Cardiac muscle cell (in vitro differentiated cells and primary cell): Measurements from ENCODE around the gene MAPKBP1. TPM values are rescaled to one million over a fixed set of nuclear protein-coding genes. Genes with fewer than 3 reads are reported as not detected.

Source experiments
- DNase-seq, 2 donors: peaks; one replicate each; pipeline versions ENCODE4 v3.0.0 to v3.0.0-alpha.2; 2010 to 2017; ENCODE audit warnings: low read depth in 1 of 2, low spot score in 1 of 2
- H3K27ac ChIP-seq: fragments of 200-600 bp; sonication (generic); 2 replicates; pipeline ENCODE4 v1.5.1; 2016
- H3K27me3 ChIP-seq: fragments of 200-600 bp; sonication (generic); 2 replicates; pipeline ENCODE4 v1.6.0; 2016; ENCODE audit warnings: control low read depth
- H3K36me3 ChIP-seq: fragments of 200-600 bp; sonication (generic); 2 replicates; pipeline ENCODE4 v1.5.1; 2016; ENCODE audit warnings: control low read depth
- H3K4me1 ChIP-seq: fragments of 200-600 bp; sonication (generic); 2 replicates; pipeline ENCODE4 v1.8.1; 2017; ENCODE audit warnings: low read depth, mild to moderate bottlenecking, mixed run types
- H3K4me3 ChIP-seq: fragments of 200-600 bp; sonication (generic); 2 replicates; pipeline ENCODE4 v1.5.1; 2016; ENCODE audit warnings: mild to moderate bottlenecking
- H3K9me3 ChIP-seq: fragments of 200-600 bp; sonication (generic); 2 replicates; pipeline ENCODE4 v1.5.1; 2017; ENCODE audit warnings: low read depth, mild to moderate bottlenecking, control low read depth
- CTCF ChIP-seq: IDR thresholded peaks from 2 replicates; pipeline ENCODE4 v1.5.1; 2012; ENCODE audit warnings: low read depth, mild to moderate bottlenecking, low read length
- polyA plus RNA-seq: library from polyadenylated mRNA; unstranded; fragments of >200 nt; fragmentation: Nextera tagmentation; extraction: Ambion mirVana; gene quantifications from 2 replicates; pipeline ENCODE4 v1.2.1, GENCODE V29; 2016
- total RNA-seq: library from RNA; depleted of rRNA; stranded (reverse); fragments of >200 nt; gene quantifications from 2 replicates; pipeline ENCODE4 v1.2.3, GENCODE V29; 2016

The MAPKBP1 gene
- total and polyA plus RNA-seq, 2 experiments from 2014 or later = 37.7 to 109 TPM

- no peak for TF ChIP-seq CTCF
- peak overlapping the region; percentile 57 for H3K27ac ChIP-seq
- no peak for DNase-seq
- H3K4me1 ChIP-seq = peaks cover 30% of the 10 kb centered on the region
- H3K9me3 ChIP-seq = no peaks in the 10 kb centered on the region
- H3K27me3 ChIP-seq = no peaks in the 10 kb centered on the region
- peaks cover 4% of the 10 kb centered on the region for H3K36me3 ChIP-seq
- no peak overlapping the region for H3K4me3 ChIP-seq
Measured at GRCh38 chr15:41804361-41804760, 30.1 kb downstream of the MAPKBP1 start.

GRCh38 chr15:41804916-41805666, 30.8 kb downstream of the MAPKBP1 start:
- no peak for TF ChIP-seq CTCF
- peak overlapping the region; percentile 57 for H3K27ac ChIP-seq
- H3K36me3 ChIP-seq = peaks cover 4% of the 10 kb centered on the region
- peaks cover 23% of the 10 kb centered on the region for H3K4me1 ChIP-seq
- no peaks in the 10 kb centered on the region for H3K9me3 ChIP-seq
- H3K27me3 ChIP-seq = no peaks in the 10 kb centered on the region
- H3K4me3 ChIP-seq = no peak overlapping the region
- DNase-seq = no peak

GRCh38 chr15:41805711-41806110, 31.4 kb downstream of the MAPKBP1 start:
- Histone ChIP-seq H3K9me3 (no peaks in the 10 kb centered on the region), H3K4me1 (peaks cover 23% of the 10 kb centered on the region), H3K27ac (peak overlapping the region; percentile 57), H3K36me3 (peaks cover 4% of the 10 kb centered on the region), H3K27me3 (no peaks in the 10 kb centered on the region), H3K4me3 (no peak overlapping the region)
- no peak for DNase-seq
- no peak for TF ChIP-seq CTCF

GRCh38 chr15:41806291-41807181, 32.3 kb downstream of the MAPKBP1 start:
- no peak for TF ChIP-seq CTCF
- peaks cover 27% of the 10 kb centered on the region for H3K4me1 ChIP-seq

GRCh38 chr15:41809121-41809520, 34.8 kb downstream of the MAPKBP1 start:
- no peak for TF ChIP-seq CTCF
- Histone ChIP-seq H3K9me3 (no peaks in the 10 kb centered on the region), H3K4me3 (no peak overlapping the region), H3K27ac (no peak overlapping the region), H3K36me3 (peaks cover 3% of the 10 kb centered on the region), H3K27me3 (no peaks in the 10 kb centered on the region), H3K4me1 (peaks cover 27% of the 10 kb centered on the region)
- DNase-seq = no peak

More at GRCh38 chr15:41806291-41807181, 32.3 kb downstream of the MAPKBP1 start:
- no peaks in the 10 kb centered on the region for H3K27me3 ChIP-seq
- peaks cover 4% of the 10 kb centered on the region for H3K36me3 ChIP-seq
- no peak overlapping the region for H3K4me3 ChIP-seq
- peak in 1 of 2 donors; percentile 78 for DNase-seq
- no peaks in the 10 kb centered on the region for H3K9me3 ChIP-seq
- peak overlapping the region; percentile 57 for H3K27ac ChIP-seq
